Natural killer cell treated with Interleukin-12 subunit alpha and Interleukin-12 subunit beta and Interleukin-15 and Interleukin-18, amount 100 ng/mL, for 72 hours (primary cell): Measurements from ENCODE around the gene LRRC73. TPM values are rescaled to one million over a fixed set of nuclear protein-coding genes. Genes with fewer than 3 reads are reported as not detected.

ENCODE experiments used
- total RNA-seq, 2 donors: library from RNA; stranded (reverse); gene quantifications; one replicate each; pipeline ENCODE4 v1.2.3, GENCODE V29; 2022

Gene LRRC73
- total RNA-seq, 2 donors from 2014 or later, result 0.36 to 0.39 TPM

Other genes with a start within 250 kb of the LRRC73 start
- gene SLC22A7, start 212.1 kb downstream of the LRRC73 start, total RNA-seq, result not detected
- 1 to 10 TPM in 1 of 2 donors, not detected in 1; 2.0 TPM for gene CRIP3, start 201.5 kb downstream of the LRRC73 start, total RNA-seq
- gene ZNF318, start 140.7 kb downstream of the LRRC73 start, total RNA-seq, result 10 to 100 TPM in 1 of 2 donors, 1 to 10 TPM in 1; 6.4 to 11.3 TPM
- gene ABCC10, start 82.8 kb downstream of the LRRC73 start, total RNA-seq, result 10 to 100 TPM; 41.8 to 82.9 TPM
- under 1 TPM in 1 of 2 donors, not detected in 1; 0.14 TPM for gene DLK2, start 54.8 kb downstream of the LRRC73 start, total RNA-seq
- gene TJAP1, start 32.8 kb downstream of the LRRC73 start, total RNA-seq, result 10 to 100 TPM; 44.6 to 80.4 TPM
- 10 to 100 TPM; 53.8 to 69.9 TPM for gene YIPF3, start 6.6 kb upstream of the LRRC73 start, total RNA-seq
- 10 to 100 TPM; 46.9 to 61.5 TPM for gene POLR1C, start 6.7 kb upstream of the LRRC73 start, total RNA-seq
- gene XPO5, start 65.7 kb upstream of the LRRC73 start, total RNA-seq, result 100 to 1,000 TPM in 1 of 2 donors, 10 to 100 TPM in 1; 80.0 to 178 TPM
- gene POLH, start 65.8 kb upstream of the LRRC73 start, total RNA-seq, result 10 to 100 TPM; 25.6 to 53.4 TPM
- 100 to 1,000 TPM in 1 of 2 donors, 10 to 100 TPM in 1; 85.4 to 116 TPM for gene GTPBP2, start 118.9 kb upstream of the LRRC73 start, total RNA-seq
- 10 to 100 TPM; 37.1 to 39.7 TPM for gene MAD2L1BP, start 125.5 kb upstream of the LRRC73 start, total RNA-seq
- gene RSPH9, start 134.7 kb upstream of the LRRC73 start, total RNA-seq, result not detected
- gene MRPS18A, start 177.4 kb upstream of the LRRC73 start, total RNA-seq, result 10 to 100 TPM; 32.7 to 39.3 TPM